Left ventricle myocardium inferior (tissue), 1 donor: ENCODE data around the gene MKRN1. TPM values are rescaled to one million over a fixed set of nuclear protein-coding genes. Genes with fewer than 3 reads are reported as not detected.

Source experiments
- DNase-seq: peaks from one replicate; pipeline ENCODE4 v3.0.0-alpha.2; 2020
- H3K27ac ChIP-seq: fragments of 200-600 bp; replicated peaks from 2 replicates; pipeline ENCODE4 v1.8.0; 2021
- H3K27me3 ChIP-seq: fragments of 200-600 bp; 2 replicates; pipeline ENCODE4 v1.8.0; 2021; ENCODE audit warnings: low read depth
- H3K36me3 ChIP-seq: fragments of 200-600 bp; 2 replicates; pipeline ENCODE4 v1.8.0; 2021
- H3K4me1 ChIP-seq: fragments of 200-600 bp; 2 replicates; pipeline ENCODE4 v1.8.0; 2021
- H3K4me3 ChIP-seq: fragments of 200-600 bp; 2 replicates; pipeline ENCODE4 v1.8.0; 2021; ENCODE audit warnings: mild to moderate bottlenecking, moderate library complexity
- H3K9me3 ChIP-seq: fragments of 200-600 bp; replicated peaks from 2 replicates; pipeline ENCODE4 v1.8.0; 2021
- intact Hi-C: fragments of 100-400 bp; cut with micrococcal nuclease; formaldehyde crosslinking; loops from one replicate; pipeline ENCODE4 v1.11.0; 2022
- total RNA-seq: library from RNA; stranded (reverse); fragmentation: NEBNext Ultra II Directional; extraction: Animal tissue kit (Norgen Biotek cat#: 25700); gene quantifications from one replicate; pipeline ENCODE4 v1.2.1, GENCODE V29; 2021
- TF ChIP-seq, protein P1 (sequence below): fragments of 200-600 bp; IDR thresholded peaks from 2 replicates; pipeline ENCODE4 v1.8.0; 2021; ENCODE audit warnings: antibody characterized with exemption, mild to moderate bottlenecking, borderline replicate concordance
- donor health status: DM: no; HTN: yes; CAD: no; lungs with severe emphysema.

Gene MKRN1
- total RNA-seq, 1 donor from 2014 or later, result 90.0 TPM

DNA sequence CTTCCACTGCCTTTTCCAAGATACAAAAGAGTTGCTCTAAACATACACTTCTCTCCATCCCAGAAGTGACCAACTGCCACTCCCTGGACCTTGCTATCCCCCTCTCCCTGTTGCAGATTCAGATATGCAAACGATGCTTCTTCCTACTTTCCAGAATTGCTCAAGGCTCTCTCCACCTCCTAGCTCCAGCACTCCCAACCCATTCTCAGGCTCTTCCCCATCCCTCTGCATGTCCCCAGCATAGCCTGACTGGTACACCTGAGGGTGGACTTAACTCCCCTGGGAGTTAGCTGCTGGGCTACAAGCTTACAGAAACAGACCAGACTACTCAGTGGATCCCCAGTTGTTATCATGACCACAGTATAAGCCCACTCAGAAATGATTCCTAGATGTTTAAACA is 27.6 kb downstream of the MKRN1 start:
- Histone ChIP-seq H3K27ac (no peak overlapping the region), H3K4me1 (peaks cover 12% of the 10 kb centered on the region), H3K27me3 (no peaks in the 10 kb centered on the region), H3K9me3 (no peaks in the 10 kb centered on the region), H3K4me3 (no peak overlapping the region), H3K36me3 (peaks cover 48% of the 10 kb centered on the region)
- TF ChIP-seq, protein P1, sequence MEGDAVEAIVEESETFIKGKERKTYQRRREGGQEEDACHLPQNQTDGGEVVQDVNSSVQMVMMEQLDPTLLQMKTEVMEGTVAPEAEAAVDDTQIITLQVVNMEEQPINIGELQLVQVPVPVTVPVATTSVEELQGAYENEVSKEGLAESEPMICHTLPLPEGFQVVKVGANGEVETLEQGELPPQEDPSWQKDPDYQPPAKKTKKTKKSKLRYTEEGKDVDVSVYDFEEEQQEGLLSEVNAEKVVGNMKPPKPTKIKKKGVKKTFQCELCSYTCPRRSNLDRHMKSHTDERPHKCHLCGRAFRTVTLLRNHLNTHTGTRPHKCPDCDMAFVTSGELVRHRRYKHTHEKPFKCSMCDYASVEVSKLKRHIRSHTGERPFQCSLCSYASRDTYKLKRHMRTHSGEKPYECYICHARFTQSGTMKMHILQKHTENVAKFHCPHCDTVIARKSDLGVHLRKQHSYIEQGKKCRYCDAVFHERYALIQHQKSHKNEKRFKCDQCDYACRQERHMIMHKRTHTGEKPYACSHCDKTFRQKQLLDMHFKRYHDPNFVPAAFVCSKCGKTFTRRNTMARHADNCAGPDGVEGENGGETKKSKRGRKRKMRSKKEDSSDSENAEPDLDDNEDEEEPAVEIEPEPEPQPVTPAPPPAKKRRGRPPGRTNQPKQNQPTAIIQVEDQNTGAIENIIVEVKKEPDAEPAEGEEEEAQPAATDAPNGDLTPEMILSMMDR, result no peak
- intact Hi-C loops, result no loop called here
- DNase-seq, result no peak

DNA sequence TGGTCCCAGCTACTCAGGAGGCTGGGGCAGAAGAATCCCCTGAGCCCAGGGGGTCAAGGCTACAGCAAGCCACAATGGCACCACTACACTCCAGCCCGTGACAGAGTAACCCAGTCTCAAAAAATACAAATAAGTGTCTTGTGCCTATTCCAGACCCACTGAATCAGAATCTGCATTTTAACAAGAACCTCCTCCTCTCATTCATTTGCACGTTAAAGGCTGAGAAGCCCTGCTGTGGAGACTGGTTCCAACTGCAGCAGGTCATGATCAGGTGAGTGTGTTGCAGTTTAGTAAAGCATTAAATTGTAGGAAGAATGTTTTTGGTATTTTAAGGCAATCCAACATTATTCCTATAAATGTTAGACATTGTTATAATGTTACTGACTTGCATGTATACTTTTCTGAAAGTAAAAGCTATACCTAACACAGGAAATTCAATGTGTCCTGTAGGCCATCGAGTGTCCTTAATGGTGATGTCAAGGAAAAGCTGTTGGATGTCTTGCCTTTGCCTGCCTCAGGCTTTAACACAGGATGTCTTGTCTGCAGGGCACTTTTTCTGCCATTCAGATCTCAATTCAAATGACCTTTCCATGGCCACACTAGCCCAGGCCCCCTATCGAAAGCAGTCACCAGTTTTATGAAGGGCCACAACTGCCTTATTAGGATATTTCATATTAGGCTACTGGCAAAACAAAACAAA is 30.4 kb downstream of the MKRN1 start:
- Histone ChIP-seq H3K27me3 (no peaks in the 10 kb centered on the region), H3K27ac (no peak overlapping the region), H3K36me3 (peaks cover 20% of the 10 kb centered on the region), H3K4me3 (no peak overlapping the region), H3K9me3 (no peaks in the 10 kb centered on the region), H3K4me1 (peaks cover 12% of the 10 kb centered on the region)
- intact Hi-C loops, result no loop called here
- no peak for DNase-seq
- TF ChIP-seq, protein P1, result no peak

DNA sequence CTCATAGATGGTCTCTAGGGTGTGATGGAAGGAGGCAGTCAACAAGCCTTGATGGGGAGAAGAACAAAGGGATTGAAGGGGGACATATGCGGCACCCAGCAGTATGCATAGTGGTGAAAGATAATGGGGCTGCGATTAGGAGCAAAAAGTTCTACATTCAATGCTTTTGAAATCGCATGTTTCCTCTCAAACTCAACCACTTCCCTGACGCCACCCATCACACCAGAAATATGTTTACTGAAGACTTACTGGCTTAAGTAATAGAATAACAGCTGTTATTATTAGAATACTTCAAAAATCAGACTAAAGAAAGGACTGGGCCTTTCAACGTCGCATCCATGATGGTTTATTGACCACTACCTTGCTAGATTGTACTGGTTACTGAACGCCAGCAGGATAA is 31.5 kb downstream of the MKRN1 start:
- Histone ChIP-seq H3K27ac (no peak overlapping the region), H3K27me3 (no peaks in the 10 kb centered on the region), H3K9me3 (no peaks in the 10 kb centered on the region), H3K36me3 (peaks cover 9% of the 10 kb centered on the region), H3K4me1 (peaks cover 12% of the 10 kb centered on the region), H3K4me3 (no peak overlapping the region)
- no peak for DNase-seq
- intact Hi-C loops, result no loop called here
- TF ChIP-seq, protein P1, result no peak

DNA sequence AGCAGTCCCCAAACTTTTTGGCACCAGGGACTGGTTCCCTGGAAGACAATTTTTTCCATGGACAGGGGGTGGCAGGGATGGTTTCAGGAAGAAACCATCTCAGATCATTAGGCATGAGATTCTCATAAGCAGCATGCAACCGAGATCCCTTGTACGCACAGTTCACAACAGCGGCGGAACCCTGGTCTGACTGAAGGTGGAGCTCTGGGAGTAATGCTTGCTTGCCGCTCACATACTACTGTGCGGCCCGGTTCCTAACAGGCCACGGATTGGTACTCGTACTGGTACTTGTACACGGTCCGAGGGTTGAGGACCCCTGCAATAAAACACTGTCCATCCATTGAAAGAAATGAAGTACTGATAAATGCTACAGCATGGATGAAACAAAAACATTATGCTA is 32.8 kb downstream of the MKRN1 start:
- no peak overlapping the region for H3K4me3 ChIP-seq
- H3K9me3 ChIP-seq, result no peaks in the 10 kb centered on the region
- peaks cover 12% of the 10 kb centered on the region for H3K4me1 ChIP-seq
- no peaks in the 10 kb centered on the region for H3K36me3 ChIP-seq
- TF ChIP-seq, protein P1, result no peak
- intact Hi-C loops, result no loop called here
- no peak for DNase-seq
- H3K27ac ChIP-seq, result no peak overlapping the region
- no peaks in the 10 kb centered on the region for H3K27me3 ChIP-seq

DNA sequence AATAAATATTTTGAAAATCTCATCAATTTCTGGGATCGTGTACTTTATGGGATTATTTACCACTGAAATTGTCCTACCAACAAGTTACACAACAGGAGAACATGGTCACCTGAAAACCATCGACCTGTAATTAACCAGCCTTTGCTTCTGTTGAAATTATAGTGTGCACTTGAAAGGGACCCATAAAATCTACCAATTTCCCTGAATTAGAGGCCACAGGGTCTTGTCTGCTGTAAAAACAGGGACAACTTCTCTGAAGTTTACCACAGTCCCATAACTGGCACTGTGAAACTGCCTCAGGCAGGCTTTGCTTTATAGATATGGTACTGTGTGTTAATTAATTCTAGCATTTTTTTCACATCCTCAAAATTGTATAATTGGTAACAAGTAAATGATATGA is 37.8 kb downstream of the MKRN1 start:
- DNase-seq, result no peak
- Histone ChIP-seq H3K4me1 (no peaks in the 10 kb centered on the region), H3K9me3 (no peaks in the 10 kb centered on the region), H3K27ac (no peak overlapping the region), H3K4me3 (no peak overlapping the region), H3K36me3 (no peaks in the 10 kb centered on the region), H3K27me3 (no peaks in the 10 kb centered on the region)
- TF ChIP-seq, protein P1, result no peak
- intact Hi-C loops, result no loop called here
